Measurements from ENCODE around the gene CD244.

Gene CD244

GRCh38 chr1:160801836-160802580 is 60.7 kb downstream of the CD244 start:
- no peak overlapping the region for H3K9ac ChIP-seq (ENCODE audit: insufficient read length, low read depth)
- H3K4me1 ChIP-seq (ENCODE audit: insufficient read depth, insufficient read length) = no peaks in the 10 kb centered on the region
- H3K9me3 ChIP-seq (ENCODE audit: insufficient read depth, low read length) = peaks cover 20% of the 10 kb centered on the region; the same call in 1 of the 2 replicates
- H3K36me3 ChIP-seq (ENCODE audit: insufficient read depth, insufficient read length, low read length) = no peaks in the 10 kb centered on the region
- H3K27me3 ChIP-seq (ENCODE audit: insufficient read depth, insufficient read length) = no peaks in the 10 kb centered on the region
- no peak overlapping the region for H3K4me3 ChIP-seq (ENCODE audit: insufficient read length, low read depth)
- no peak for DNase-seq (ENCODE audit: low read depth, low spot score)
- TF ChIP-seq ZNF274 (IDR thresholded peaks at IDR 0.05; ENCODE audit: low read depth, low read length) = no peak
- TF ChIP-seq SUZ12 (IDR thresholded peaks at IDR 0.05; ENCODE audit: extremely low read depth, insufficient read depth, insufficient read length) = no peak
- TF ChIP-seq YY1 (IDR thresholded peaks at IDR 0.05; ENCODE audit: insufficient read depth, insufficient read length) = no peak

GRCh38 chr1:160800645-160801408 is 61.9 kb downstream of the CD244 start:
- TF ChIP-seq SUZ12 (IDR thresholded peaks at IDR 0.05; ENCODE audit: extremely low read depth, insufficient read depth, insufficient read length) = no peak
- TF ChIP-seq ZNF274 (IDR thresholded peaks at IDR 0.05; ENCODE audit: low read depth, low read length) = no peak
- TF ChIP-seq YY1 (IDR thresholded peaks at IDR 0.05; ENCODE audit: insufficient read depth, insufficient read length) = no peak
- no peak for DNase-seq (ENCODE audit: low read depth, low spot score)

GRCh38 chr1:160800142-160800541 is 62.5 kb downstream of the CD244 start:
- peaks cover 8% of the 10 kb centered on the region; the same call in 1 of the 2 replicates for H3K9me3 ChIP-seq (ENCODE audit: insufficient read depth, low read length)
- no peaks in the 10 kb centered on the region for H3K4me1 ChIP-seq (ENCODE audit: insufficient read depth, insufficient read length)
- H3K9ac ChIP-seq (ENCODE audit: insufficient read length, low read depth) = no peak overlapping the region
- no peaks in the 10 kb centered on the region for H3K27me3 ChIP-seq (ENCODE audit: insufficient read depth, insufficient read length)
- H3K36me3 ChIP-seq (ENCODE audit: insufficient read depth, insufficient read length, low read length) = no peaks in the 10 kb centered on the region
- TF ChIP-seq SUZ12 (IDR thresholded peaks at IDR 0.05; ENCODE audit: extremely low read depth, insufficient read depth, insufficient read length) (no peak), ZNF274 (IDR thresholded peaks at IDR 0.05; ENCODE audit: low read depth, low read length) (no peak), YY1 (IDR thresholded peaks at IDR 0.05; ENCODE audit: insufficient read depth, insufficient read length) (no peak)
- H3K4me3 ChIP-seq (ENCODE audit: insufficient read length, low read depth) = no peak overlapping the region
- DNase-seq (ENCODE audit: low read depth, low spot score) = no peak

More at GRCh38 chr1:160800645-160801408, 61.9 kb downstream of the CD244 start:
- Histone ChIP-seq H3K4me3 (ENCODE audit: insufficient read length, low read depth) (no peak overlapping the region), H3K4me1 (ENCODE audit: insufficient read depth, insufficient read length) (no peaks in the 10 kb centered on the region), H3K9ac (ENCODE audit: insufficient read length, low read depth) (no peak overlapping the region), H3K27me3 (ENCODE audit: insufficient read depth, insufficient read length) (no peaks in the 10 kb centered on the region), H3K36me3 (ENCODE audit: insufficient read depth, insufficient read length, low read length) (no peaks in the 10 kb centered on the region), H3K9me3 (ENCODE audit: insufficient read depth, low read length) (peaks cover 12% of the 10 kb centered on the region; the same call in 1 of the 2 replicates)

DNA sequence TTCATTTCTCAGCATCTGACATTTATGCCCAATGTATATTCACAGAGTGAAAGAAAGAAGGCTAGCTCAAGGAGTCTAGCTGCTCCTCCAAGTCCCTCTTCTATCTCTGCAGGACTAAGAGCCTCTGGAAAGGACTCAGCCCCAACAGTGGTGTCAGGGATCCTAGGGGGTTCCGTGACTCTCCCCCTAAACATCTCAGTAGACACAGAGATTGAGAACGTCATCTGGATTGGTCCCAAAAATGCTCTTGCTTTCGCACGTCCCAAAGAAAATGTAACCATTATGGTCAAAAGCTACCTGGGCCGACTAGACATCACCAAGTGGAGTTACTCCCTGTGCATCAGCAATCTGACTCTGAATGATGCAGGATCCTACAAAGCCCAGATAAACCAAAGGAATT is 63.0 kb downstream of the CD244 start:
- no peaks in the 10 kb centered on the region for H3K4me1 ChIP-seq (ENCODE audit: insufficient read depth, insufficient read length)
- H3K36me3 ChIP-seq (ENCODE audit: insufficient read depth, insufficient read length, low read length) = no peaks in the 10 kb centered on the region
- H3K9ac ChIP-seq (ENCODE audit: insufficient read length, low read depth) = no peak overlapping the region
- 0 out of 2 replicates have a peak, but pooled peaks cover 4% of the 10 kb centered on the region for H3K9me3 ChIP-seq (ENCODE audit: insufficient read depth, low read length)
- no peak overlapping the region for H3K4me3 ChIP-seq (ENCODE audit: insufficient read length, low read depth)
- no peak for TF ChIP-seq ZNF274 (IDR thresholded peaks at IDR 0.05; ENCODE audit: low read depth, low read length)
- TF ChIP-seq SUZ12 (IDR thresholded peaks at IDR 0.05; ENCODE audit: extremely low read depth, insufficient read depth, insufficient read length) = no peak
- TF ChIP-seq YY1 (IDR thresholded peaks at IDR 0.05; ENCODE audit: insufficient read depth, insufficient read length) = no peak
- no peaks in the 10 kb centered on the region for H3K27me3 ChIP-seq (ENCODE audit: insufficient read depth, insufficient read length)
- DNase-seq (ENCODE audit: low read depth, low spot score) = no peak

GRCh38 chr1:160798439-160798838 is 64.2 kb downstream of the CD244 start:
- no peak for DNase-seq (ENCODE audit: low read depth, low spot score)
- TF ChIP-seq ZNF274 (IDR thresholded peaks at IDR 0.05; ENCODE audit: low read depth, low read length) (no peak), SUZ12 (IDR thresholded peaks at IDR 0.05; ENCODE audit: extremely low read depth, insufficient read depth, insufficient read length) (no peak), YY1 (IDR thresholded peaks at IDR 0.05; ENCODE audit: insufficient read depth, insufficient read length) (no peak)
- no peaks in the 10 kb centered on the region for H3K4me1 ChIP-seq (ENCODE audit: insufficient read depth, insufficient read length)
- no peaks in the 10 kb centered on the region for H3K27me3 ChIP-seq (ENCODE audit: insufficient read depth, insufficient read length)
- no peaks in the 10 kb centered on the region for H3K9me3 ChIP-seq (ENCODE audit: insufficient read depth, low read length)
- H3K4me3 ChIP-seq (ENCODE audit: insufficient read length, low read depth) = no peak overlapping the region
- H3K36me3 ChIP-seq (ENCODE audit: insufficient read depth, insufficient read length, low read length) = no peaks in the 10 kb centered on the region
- no peak overlapping the region for H3K9ac ChIP-seq (ENCODE audit: insufficient read length, low read depth)

- Histone ChIP-seq H3K9ac (ENCODE audit: insufficient read length, low read depth) (no peak overlapping the region), H3K9me3 (ENCODE audit: insufficient read depth, low read length) (no peaks in the 10 kb centered on the region), H3K4me3 (ENCODE audit: insufficient read length, low read depth) (no peak overlapping the region), H3K27me3 (ENCODE audit: insufficient read depth, insufficient read length) (no peaks in the 10 kb centered on the region), H3K4me1 (ENCODE audit: insufficient read depth, insufficient read length) (no peaks in the 10 kb centered on the region), H3K36me3 (ENCODE audit: insufficient read depth, insufficient read length, low read length) (no peaks in the 10 kb centered on the region)
- TF ChIP-seq ZNF274 (IDR thresholded peaks at IDR 0.05; ENCODE audit: low read depth, low read length) (no peak), YY1 (IDR thresholded peaks at IDR 0.05; ENCODE audit: insufficient read depth, insufficient read length) (no peak)
- DNase-seq (ENCODE audit: low read depth, low spot score) = no peak
These were observed 64.8 kb downstream of the CD244 start for GRCh38 chr1:160797861-160798273.

- Histone ChIP-seq H3K9me3 (ENCODE audit: insufficient read depth, low read length) (no peaks in the 10 kb centered on the region), H3K4me1 (ENCODE audit: insufficient read depth, insufficient read length) (no peaks in the 10 kb centered on the region), H3K9ac (ENCODE audit: insufficient read length, low read depth) (no peak overlapping the region), H3K27me3 (ENCODE audit: insufficient read depth, insufficient read length) (no peaks in the 10 kb centered on the region), H3K4me3 (ENCODE audit: insufficient read length, low read depth) (no peak overlapping the region), H3K36me3 (ENCODE audit: insufficient read depth, insufficient read length, low read length) (no peaks in the 10 kb centered on the region)
- no peak for TF ChIP-seq SUZ12 (IDR thresholded peaks at IDR 0.05; ENCODE audit: extremely low read depth, insufficient read depth, insufficient read length)
- TF ChIP-seq ZNF274 (IDR thresholded peaks at IDR 0.05; ENCODE audit: low read depth, low read length) = no peak
- no peak for TF ChIP-seq YY1 (IDR thresholded peaks at IDR 0.05; ENCODE audit: insufficient read depth, insufficient read length)
- DNase-seq (ENCODE audit: low read depth, low spot score) = no peak
These were observed 65.4 kb downstream of the CD244 start for GRCh38 chr1:160797271-160797709.

Measured in NT2/D1 (cell line).